MM.1S (cell line): Measurements from ENCODE around the gene PPP6R3.

ENCODE experiments used
- DNase-seq: peaks from one replicate; pipeline ENCODE4 v3.0.0-alpha.2; 2015
- H2AFZ ChIP-seq: fragments of 300-600 bp; sonication (generic); 2 replicates; pipeline ENCODE4 v1.6.0; 2016; ENCODE audit warnings: antibody characterized with exemption, low read length
- H3F3A ChIP-seq: fragments of 300-600 bp; sonication (generic); 2 replicates; pipeline ENCODE4 v1.6.1; 2016; ENCODE audit warnings: mild to moderate bottlenecking, antibody characterized with exemption, low read length, moderate library complexity, mixed read lengths; ENCODE audit not compliant: insufficient read depth
- H3K27ac ChIP-seq: fragments of 300-600 bp; sonication (generic); 2 replicates; pipeline ENCODE4 v1.5.1; 2016; ENCODE audit warnings: mild to moderate bottlenecking, low read length
- H3K27me3 ChIP-seq: fragments of 300-600 bp; sonication (generic); replicated peaks from 2 replicates; pipeline ENCODE4 v1.6.0; 2016; ENCODE audit warnings: low read length; ENCODE audit not compliant: insufficient read depth
- H3K36me3 ChIP-seq: fragments of 300-600 bp; sonication (generic); replicated peaks from 2 replicates; pipeline ENCODE4 v1.6.1; 2016; ENCODE audit warnings: mild to moderate bottlenecking, low read length, mixed read lengths; ENCODE audit not compliant: insufficient read depth
- H3K4me1 ChIP-seq: fragments of 300-600 bp; sonication (generic); 2 replicates; pipeline ENCODE4 v1.6.1; 2016; ENCODE audit warnings: low read length, mixed read lengths
- H3K4me2 ChIP-seq: fragments of 300-600 bp; sonication (generic); 2 replicates; pipeline ENCODE4 v1.6.0; 2016; ENCODE audit warnings: low read depth, low read length
- H3K4me3 ChIP-seq: fragments of 300-600 bp; sonication (generic); 2 replicates; pipeline ENCODE4 v1.5.1; 2016; ENCODE audit warnings: low read length, mixed read lengths
- H3K79me2 ChIP-seq: fragments of 300-600 bp; sonication (generic); 2 replicates; pipeline ENCODE4 v1.6.1; 2016; ENCODE audit warnings: mixed run types, low read length, mixed read lengths
- H3K9ac ChIP-seq: fragments of 300-600 bp; sonication (generic); 2 replicates; pipeline ENCODE4 v1.6.1; 2016; ENCODE audit warnings: low read length, mixed read lengths
- H3K9me2 ChIP-seq: fragments of 300-600 bp; sonication (generic); replicated peaks from 2 replicates; pipeline ENCODE4 v1.6.1; 2016; ENCODE audit warnings: mild to moderate bottlenecking, low read length, mixed read lengths; ENCODE audit not compliant: insufficient read depth
- H3K9me3 ChIP-seq: fragments of 300-600 bp; sonication (generic); replicated peaks from 2 replicates; pipeline ENCODE4 v1.6.1; 2016; ENCODE audit warnings: mild to moderate bottlenecking, low read length, mixed read lengths; ENCODE audit not compliant: insufficient read depth
- H4K20me1 ChIP-seq: fragments of 300-600 bp; sonication (generic); 2 replicates; pipeline ENCODE4 v1.6.1; 2016; ENCODE audit warnings: mild to moderate bottlenecking, low read length, moderate library complexity, mixed read lengths; ENCODE audit not compliant: insufficient read depth
- CTCF ChIP-seq: fragments of 300-600 bp; sonication (generic); IDR thresholded peaks from 2 replicates; pipeline ENCODE4 v1.5.1; 2016; ENCODE audit warnings: antibody characterized with exemption, low read length, mixed read lengths
- EZH2 ChIP-seq: fragments of 300-600 bp; sonication (generic); optimal IDR thresholded peaks from 2 replicates; pipeline ENCODE3; 2017; ENCODE audit warnings: low read depth, mild to moderate bottlenecking, antibody characterized with exemption, low read length, mixed read lengths
- EZH2phosphoT487 ChIP-seq: fragments of 300-600 bp; sonication (generic); IDR thresholded peaks from 2 replicates; pipeline ENCODE4 v1.6.1; 2018; ENCODE audit warnings: antibody characterized with exemption, low read length

Gene PPP6R3

GRCh38 chr11:68488623-68489022 lies 28.1 kb downstream of the PPP6R3 start:
- Histone ChIP-seq H3F3A (no peaks in the 10 kb centered on the region), H3K27me3 (no peaks in the 10 kb centered on the region), H3K9me3 (no peaks in the 10 kb centered on the region), H4K20me1 (peaks cover 84% of the 10 kb centered on the region), H3K4me3 (no peak overlapping the region), H3K9ac (no peak overlapping the region), H2AFZ (no peak overlapping the region), H3K27ac (no peak overlapping the region), H3K9me2 (no peaks in the 10 kb centered on the region), H3K4me2 (no peak overlapping the region), H3K79me2 (peaks cover 100% of the 10 kb centered on the region), H3K36me3 (no peaks in the 10 kb centered on the region), H3K4me1 (peaks cover 8% of the 10 kb centered on the region; the same call in 1 of the 2 replicates)
- TF ChIP-seq EZH2: no peak
- TF ChIP-seq EZH2phosphoT487: no peak
- no peak for DNase-seq

GRCh38 chr11:68495220-68495729 lies 34.7 kb downstream of the PPP6R3 start:
- no peak for TF ChIP-seq EZH2phosphoT487
- TF ChIP-seq CTCF: no peak
- TF ChIP-seq EZH2: no peak
- no peaks in the 10 kb centered on the region for H3K9me2 ChIP-seq
- H3K36me3 ChIP-seq: no peaks in the 10 kb centered on the region
- no peak for DNase-seq
- no peak overlapping the region for H3K27ac ChIP-seq
- no peak overlapping the region for H3K9ac ChIP-seq
- no peak overlapping the region for H2AFZ ChIP-seq
- no peaks in the 10 kb centered on the region for H3K9me3 ChIP-seq
- no peaks in the 10 kb centered on the region for H3K27me3 ChIP-seq
- H3K4me3 ChIP-seq: no peak overlapping the region
- H3K4me2 ChIP-seq: no peak overlapping the region
- H3K4me1 ChIP-seq: no peaks in the 10 kb centered on the region
- H3K79me2 ChIP-seq: peaks cover 96% of the 10 kb centered on the region
- peaks cover 80% of the 10 kb centered on the region for H4K20me1 ChIP-seq
- no peaks in the 10 kb centered on the region for H3F3A ChIP-seq

- H3K27me3 ChIP-seq: no peaks in the 10 kb centered on the region
- H3K9ac ChIP-seq: no peak overlapping the region
- H4K20me1 ChIP-seq: peaks cover 79% of the 10 kb centered on the region
- no peak overlapping the region for H3K4me3 ChIP-seq
- H3K4me2 ChIP-seq: no peak overlapping the region
- peaks cover 96% of the 10 kb centered on the region for H3K79me2 ChIP-seq
- no peak for DNase-seq
- no peaks in the 10 kb centered on the region for H3K9me3 ChIP-seq
- no peak overlapping the region for H3K27ac ChIP-seq
- TF ChIP-seq EZH2phosphoT487: no peak
- no peaks in the 10 kb centered on the region for H3K4me1 ChIP-seq
- no peaks in the 10 kb centered on the region for H3K9me2 ChIP-seq
- no peaks in the 10 kb centered on the region for H3K36me3 ChIP-seq
- H2AFZ ChIP-seq: no peak overlapping the region
- H3F3A ChIP-seq: no peaks in the 10 kb centered on the region
Measured at GRCh38 chr11:68495872-68496271, 35.3 kb downstream of the PPP6R3 start.

GRCh38 chr11:68497761-68498160 lies 37.2 kb downstream of the PPP6R3 start:
- Histone ChIP-seq H2AFZ (no peak overlapping the region), H3K36me3 (no peaks in the 10 kb centered on the region), H3K4me1 (no peaks in the 10 kb centered on the region), H3K27me3 (no peaks in the 10 kb centered on the region), H3K4me2 (no peak overlapping the region), H3K79me2 (peaks cover 96% of the 10 kb centered on the region), H3K4me3 (no peak overlapping the region), H3K9me3 (no peaks in the 10 kb centered on the region), H4K20me1 (peaks cover 78% of the 10 kb centered on the region), H3F3A (no peaks in the 10 kb centered on the region), H3K9ac (no peak overlapping the region), H3K27ac (no peak overlapping the region), H3K9me2 (no peaks in the 10 kb centered on the region)
- no peak for DNase-seq
- TF ChIP-seq EZH2: no peak
- no peak for TF ChIP-seq EZH2phosphoT487
- TF ChIP-seq CTCF: no peak
